H9 (cell line): ENCODE measurements around the gene AP1S1. TPM values are rescaled to one million over a fixed set of nuclear protein-coding genes. Genes with fewer than 3 reads are reported as not detected.
A peak's percentile ranks its signal among the peaks of the same experiment; 100 is the strongest.

Source experiments
- DNase-seq: peaks from one replicate; pipeline ENCODE4 v3.0.0-alpha.2; 2017
- H2AFZ ChIP-seq: one replicate; pipeline ENCODE4 v1.6.1; 2013; ENCODE audit warnings: mild to moderate bottlenecking, low read length, control low read depth, moderate library complexity
- H2AK5ac ChIP-seq: 2 replicates; pipeline ENCODE4 v1.6.1; 2013; ENCODE audit warnings: low read length, control low read depth, mixed read lengths; ENCODE audit not compliant: insufficient read length
- H2BK120ac ChIP-seq: one replicate; pipeline ENCODE4 v1.6.1; 2013; ENCODE audit warnings: low read depth, mild to moderate bottlenecking, low read length, control low read depth, inconsistent platforms; ENCODE audit not compliant: poor library complexity, severe bottlenecking
- H2BK12ac ChIP-seq: 2 replicates; pipeline ENCODE4 v1.6.1; 2013; ENCODE audit warnings: low read length, control low read depth, mixed read lengths, low read depth; ENCODE audit not compliant: insufficient read length
- H2BK15ac ChIP-seq: 2 replicates; pipeline ENCODE4 v1.6.1; 2013; ENCODE audit warnings: low read depth, low read length, control low read depth
- H2BK20ac ChIP-seq: one replicate; pipeline ENCODE4 v1.6.1; 2013; ENCODE audit warnings: low read depth, mild to moderate bottlenecking, low read length, control low read depth, inconsistent platforms; ENCODE audit not compliant: poor library complexity, severe bottlenecking
- H2BK5ac ChIP-seq: 2 replicates; pipeline ENCODE4 v1.6.1; 2013; ENCODE audit warnings: low read length, control low read depth, mixed read lengths; ENCODE audit not compliant: insufficient read length
- H3K14ac ChIP-seq: 2 replicates; pipeline ENCODE4 v1.6.1; 2013; ENCODE audit warnings: low read length, control low read depth; ENCODE audit not compliant: insufficient read depth
- H3K18ac ChIP-seq: 2 replicates; pipeline ENCODE4 v1.6.1; 2013; ENCODE audit warnings: low read depth, mild to moderate bottlenecking, mixed read lengths, low read length, control low read depth; ENCODE audit not compliant: insufficient read length
- H3K23ac ChIP-seq: 2 replicates; pipeline ENCODE4 v1.6.1; 2013; ENCODE audit warnings: low read length, control low read depth, mixed read lengths, low read depth; ENCODE audit not compliant: insufficient read length
- H3K23me2 ChIP-seq: 2 replicates; pipeline ENCODE4 v1.6.1; 2013; ENCODE audit warnings: low read depth, mild to moderate bottlenecking, mixed read lengths, low read length, control low read depth; ENCODE audit not compliant: insufficient read length, poor library complexity, severe bottlenecking
- H3K27ac ChIP-seq: 2 replicates; pipeline ENCODE4 v1.5.1; 2013; ENCODE audit warnings: low read length, control low read depth, mixed read lengths, low read depth; ENCODE audit not compliant: insufficient read length
- H3K27me3 ChIP-seq: 2 replicates; pipeline ENCODE4 v1.6.1; 2013; ENCODE audit warnings: low read length, control low read depth, inconsistent platforms; ENCODE audit not compliant: insufficient read depth
- H3K4ac ChIP-seq: 2 replicates; pipeline ENCODE4 v1.6.1; 2013; ENCODE audit warnings: low read depth, mild to moderate bottlenecking, control low read depth, inconsistent platforms, low read length, moderate library complexity
- H3K4me1 ChIP-seq: 2 replicates; pipeline ENCODE4 v1.6.1; 2013; ENCODE audit warnings: low read length, control low read depth, inconsistent platforms; ENCODE audit not compliant: insufficient read depth
- H3K4me2 ChIP-seq: 2 replicates; pipeline ENCODE4 v1.6.1; 2013; ENCODE audit warnings: low read length, control low read depth, mixed read lengths; ENCODE audit not compliant: insufficient read length, insufficient read depth
- H3K56ac ChIP-seq: 2 replicates; pipeline ENCODE4 v1.6.1; 2013; ENCODE audit warnings: low read depth, mild to moderate bottlenecking, mixed read lengths, low read length, control low read depth; ENCODE audit not compliant: insufficient read length
- H3K79me1 ChIP-seq: 2 replicates; pipeline ENCODE4 v1.6.1; 2013; ENCODE audit warnings: low read depth, mild to moderate bottlenecking, moderate library complexity, low read length, control low read depth, inconsistent platforms; ENCODE audit not compliant: insufficient read depth, poor library complexity, severe bottlenecking
- H3K79me2 ChIP-seq: 2 replicates; pipeline ENCODE4 v1.6.1; 2013; ENCODE audit warnings: low read length, control low read depth, inconsistent platforms; ENCODE audit not compliant: insufficient read depth
- H3K9ac ChIP-seq: 2 replicates; pipeline ENCODE4 v1.6.1; 2013; ENCODE audit warnings: low read length, control low read depth, mixed read lengths; ENCODE audit not compliant: insufficient read length; ENCODE audit errors: extremely low read depth
- H3K9me3 ChIP-seq: one replicate; pipeline ENCODE4 v1.6.1; 2013; ENCODE audit warnings: low read depth, low read length, inconsistent platforms; ENCODE audit not compliant: control insufficient read depth
- H3T11ph ChIP-seq: one replicate; pipeline ENCODE4 v1.6.1; 2013; ENCODE audit warnings: mild to moderate bottlenecking, low read length, control low read depth, inconsistent platforms
- H4K20me1 ChIP-seq: one replicate; pipeline ENCODE4 v1.6.1; 2013; ENCODE audit not compliant: control insufficient read depth, insufficient read length, insufficient read depth
- H4K5ac ChIP-seq: 2 replicates; pipeline ENCODE4 v1.6.1; 2013; ENCODE audit warnings: low read depth, mild to moderate bottlenecking, mixed read lengths, low read length, control low read depth; ENCODE audit not compliant: insufficient read length
- H4K8ac ChIP-seq: replicated peaks from 2 replicates; pipeline ENCODE4 v1.6.1; 2013; ENCODE audit warnings: low read length, control low read depth, mixed read lengths, low read depth; ENCODE audit not compliant: insufficient read length
- H4K91ac ChIP-seq: 2 replicates; pipeline ENCODE4 v1.6.1; 2013; ENCODE audit warnings: low read depth, mild to moderate bottlenecking, moderate library complexity, mixed read lengths, low read length, control low read depth; ENCODE audit not compliant: insufficient read length
- H3K27ac Mint-ChIP-seq, 3 experiments: 2 replicates in 2 of 3; 3 replicates in 1 of 3; pipeline ENCODE4 v1.8.0; 2020 to 2021; ENCODE audit warnings: mixed read lengths in 3 of 3, mild to moderate bottlenecking in 1 of 3, moderate library complexity in 1 of 3
- H3K27me3 Mint-ChIP-seq: 2 replicates; pipeline ENCODE4 v1.8.0; 2021; ENCODE audit warnings: low read depth, mild to moderate bottlenecking, moderate library complexity, mixed read lengths
- H3K36me3 Mint-ChIP-seq, 3 experiments: 2 replicates in 2 of 3; 3 replicates in 1 of 3; pipeline ENCODE4 v1.8.0; 2020 to 2021; ENCODE audit warnings: low read depth in 3 of 3, mixed read lengths in 3 of 3; ENCODE audit not compliant: insufficient read depth in 1 of 3
- H3K4me1 Mint-ChIP-seq, 2 experiments: 2 replicates each; pipeline ENCODE4 v1.8.0; 2020; ENCODE audit warnings: mixed read lengths in 2 of 2
- H3K4me3 Mint-ChIP-seq, 2 experiments: 2 replicates in 1 of 2; 3 replicates in 1 of 2; pipeline ENCODE4 v1.8.0; 2020 to 2021; ENCODE audit warnings: mild to moderate bottlenecking in 2 of 2, mixed read lengths in 2 of 2, moderate library complexity in 1 of 2
- H3K9me3 Mint-ChIP-seq, 2 experiments: 2 replicates in 1 of 2; 3 replicates in 1 of 2; pipeline ENCODE4 v1.8.0; 2020; ENCODE audit warnings: mild to moderate bottlenecking in 2 of 2, mixed read lengths in 2 of 2, moderate library complexity in 1 of 2
- CTCF ChIP-seq: fragments of 200-600 bp; sonication (generic); conservative IDR thresholded peaks from 3 replicates; pipeline ENCODE4 v1.8.0; 2021; ENCODE audit warnings: antibody characterized with exemption, mild to moderate bottlenecking
- WGBS: extraction: QIAGEN DNeasy Blood & Tissue Kit; methylation state at CpG from one replicate; pipeline ENCODE4 v1.1.7; 2013; ENCODE audit warnings: missing lambda C conversion rate, low lambda C conversion rate, mixed read lengths; ENCODE audit not compliant: insufficient read length; ENCODE audit errors: extremely low coverage; 5-methylcytosine and 5-hydroxymethylcytosine counted together
- total RNA-seq: library from RNA; stranded (reverse); gene quantifications from 2 replicates; pipeline ENCODE4 v1.2.1, GENCODE V29; 2021

The AP1S1 gene
- total RNA-seq, 1 experiment from 2014 or later = 65.2 TPM

- H2BK12ac ChIP-seq = no peak overlapping the region
- H3K27me3 ChIP-seq = no peaks in the 10 kb centered on the region
- no peak overlapping the region for H3K23ac ChIP-seq
- no peak overlapping the region for H2AK5ac ChIP-seq
- peak overlapping the region; percentile 63 for H3K18ac ChIP-seq
- Mint-ChIP-seq H3K27me3 (peaks cover 7% of the 10 kb centered on the region), H3K36me3 (peaks cover 0 to 8% (median 5%) of the 10 kb centered on the region in 3 experiments; a peak in 4 of 7 replicates), H3K4me1 (peaks cover 41 to 53% of the 10 kb centered on the region in 2 experiments), H3K4me3 (no peak overlapping the region), H3K9me3 (peaks cover 6 to 7% of the 10 kb centered on the region in 2 experiments; a peak in 3 of 5 replicates), H3K27ac (no peak overlapping the region)
- H4K91ac ChIP-seq = no peak overlapping the region
- no peak overlapping the region for H4K8ac ChIP-seq
- H2BK20ac ChIP-seq = no peak overlapping the region
- DNase-seq = no peak
- no peaks in the 10 kb centered on the region for H4K20me1 ChIP-seq
- no peaks in the 10 kb centered on the region for H3K79me2 ChIP-seq
- H3T11ph ChIP-seq = no peak overlapping the region
- no peak overlapping the region for H3K4ac ChIP-seq
- no peak overlapping the region for H2BK15ac ChIP-seq
- H4K5ac ChIP-seq = no peak overlapping the region
- no peaks in the 10 kb centered on the region for H3K23me2 ChIP-seq
- H3K79me1 ChIP-seq = no peaks in the 10 kb centered on the region
- no peak overlapping the region for H3K27ac ChIP-seq
- H3K14ac ChIP-seq = no peak overlapping the region
- no peak for TF ChIP-seq CTCF
- H3K9me3 ChIP-seq = no peaks in the 10 kb centered on the region
- no CpG with 5 or more reads among the region's 15 CpGs for WGBS
- H2BK120ac ChIP-seq = no peak overlapping the region
- peaks cover 13% of the 10 kb centered on the region; the same call in 1 of the 2 replicates for H3K4me1 ChIP-seq
- H3K9ac ChIP-seq = no peak overlapping the region
- no peak overlapping the region for H3K4me2 ChIP-seq
- no peak overlapping the region for H2BK5ac ChIP-seq
- no peak overlapping the region for H2AFZ ChIP-seq
- no peak overlapping the region for H3K56ac ChIP-seq
These were observed 28.2 kb upstream of the AP1S1 start for GRCh38 chr7:101125989-101126650.
